Measurements from ENCODE around the gene SRSF4. TPM values are rescaled to one million over a fixed set of nuclear protein-coding genes. Genes with fewer than 3 reads are reported as not detected.
"Not testable (repeated sequence)": the region's sequence is repeated elsewhere in the genome, so short reads cannot be mapped to it uniquely, and the experiment has no call there.

The SRSF4 gene
- total RNA-seq, 2 donors from 2014 or later, result 55.2 to 65.7 TPM

GRCh38 chr1:29225361-29225760 lies 43.7 kb upstream of the SRSF4 start:
- intact Hi-C loops (cut with DNase I), result no loop called here
- 88% methylated on average over 4 of the region's 4 CpGs for WGBS
- no peak for DNase-seq (ENCODE audit: low spot score)

GRCh38 chr1:29224356-29224837 lies 42.7 kb upstream of the SRSF4 start:
- no peak for DNase-seq (ENCODE audit: low spot score)
- Histone ChIP-seq H3K4me1 (replicated peaks) (no peaks in the 10 kb centered on the region), H3K36me3 (no peaks in the 10 kb centered on the region), H3K9me3 (no peaks in the 10 kb centered on the region), H3K4me3 (no peak overlapping the region), H3K27me3 (replicated peaks; ENCODE audit: insufficient read depth) (no peaks in the 10 kb centered on the region), H3K27ac (no peak overlapping the region)
- intact Hi-C loops (cut with DNase I), result no loop called here
- TF ChIP-seq POLR2AphosphoS5 (IDR thresholded peaks at IDR 0.05) (no peak), CTCF (IDR thresholded peaks at IDR 0.05) (no peak), POLR2A (IDR thresholded peaks at IDR 0.05) (no peak)
- 95% methylated on average over 5 of the region's 5 CpGs for WGBS

More at GRCh38 chr1:29225361-29225760, 43.7 kb upstream of the SRSF4 start:
- Histone ChIP-seq H3K27me3 (replicated peaks; ENCODE audit: insufficient read depth) (no peaks in the 10 kb centered on the region), H3K9me3 (no peaks in the 10 kb centered on the region), H3K36me3 (no peaks in the 10 kb centered on the region), H3K27ac (no peak overlapping the region), H3K4me3 (no peak overlapping the region), H3K4me1 (replicated peaks) (peaks cover 3% of the 10 kb centered on the region)
- TF ChIP-seq POLR2AphosphoS5 (IDR thresholded peaks at IDR 0.05) (no peak), POLR2A (IDR thresholded peaks at IDR 0.05) (no peak), CTCF (IDR thresholded peaks at IDR 0.05) (no peak)

- DNase-seq (ENCODE audit: low spot score), result no peak
- WGBS, result 69% methylated on average over 6 of the region's 6 CpGs
- Histone ChIP-seq H3K9me3 (no peaks in the 10 kb centered on the region), H3K36me3 (no peaks in the 10 kb centered on the region), H3K4me1 (replicated peaks) (no peaks in the 10 kb centered on the region), H3K4me3 (no peak overlapping the region), H3K27me3 (replicated peaks; ENCODE audit: insufficient read depth) (no peaks in the 10 kb centered on the region), H3K27ac (no peak overlapping the region)
- TF ChIP-seq POLR2AphosphoS5 (IDR thresholded peaks at IDR 0.05), result no peak
- no peak for TF ChIP-seq POLR2A (IDR thresholded peaks at IDR 0.05)
- TF ChIP-seq CTCF (IDR thresholded peaks at IDR 0.05), result no peak
- intact Hi-C loops (cut with DNase I), result no loop called here
Measured at GRCh38 chr1:29223521-29223920, 41.8 kb upstream of the SRSF4 start.

- no peaks in the 10 kb centered on the region for H3K4me1 ChIP-seq (replicated peaks)
- no peak overlapping the region for H3K4me3 ChIP-seq
- no peak for TF ChIP-seq POLR2AphosphoS5 (IDR thresholded peaks at IDR 0.05)
- no peak for TF ChIP-seq CTCF (IDR thresholded peaks at IDR 0.05)
- TF ChIP-seq POLR2A (IDR thresholded peaks at IDR 0.05), result no peak
- no peaks in the 10 kb centered on the region for H3K27me3 ChIP-seq (replicated peaks; ENCODE audit: insufficient read depth)
- intact Hi-C loops (cut with DNase I), result no loop called here
- no peak for DNase-seq (ENCODE audit: low spot score)
- 86% methylated on average over 1 of the region's 1 CpG for WGBS
- no peak overlapping the region for H3K27ac ChIP-seq
- H3K36me3 ChIP-seq, result no peaks in the 10 kb centered on the region
- H3K9me3 ChIP-seq, result no peaks in the 10 kb centered on the region
Measured at GRCh38 chr1:29222686-29223085, 41.0 kb upstream of the SRSF4 start.

GRCh38 chr1:29222260-29222659 lies 40.6 kb upstream of the SRSF4 start:
- H3K4me3 ChIP-seq; intact Hi-C loops (cut with DNase I); H3K36me3 ChIP-seq; DNase-seq (ENCODE audit: low spot score); H3K27ac ChIP-seq; H3K27me3 ChIP-seq (replicated peaks; ENCODE audit: insufficient read depth); H3K4me1 ChIP-seq (replicated peaks); H3K9me3 ChIP-seq: not testable (repeated sequence)
- 77% methylated on average over 6 of the region's 6 CpGs for WGBS
